SK-N-SH (cell line): ENCODE data around the gene SEL1L2. TPM values are rescaled to one million over a fixed set of nuclear protein-coding genes. Genes with fewer than 3 reads are reported as not detected.
"Not testable (repeated sequence)": the region's sequence is repeated elsewhere in the genome, so short reads cannot be mapped to it uniquely, and the experiment has no call there.

Experiments used
- CTCF ChIA-PET: fragments of 300-600, 350-600 bp; formaldehyde crosslinking; extraction: SDS; loops from one replicate; lab custom pipeline; 2021; lab: Yijun Ruan, JAX
- POLR2A ChIA-PET: fragments of 350-600 bp; sonication (Branson Sonifier 250); formaldehyde crosslinking; extraction: SDS; loops from one replicate; lab custom pipeline; 2020; ENCODE audit warnings: antibody characterized with exemption, inconsistent platforms; lab: Yijun Ruan, JAX
- DNase-seq: peaks from one replicate; pipeline ENCODE4 v3.0.0; 2012
- H2AFZ ChIP-seq: fragments of 200-600 bp; sonication (generic); 2 replicates; pipeline ENCODE4 v1.8.1; 2016; ENCODE audit warnings: antibody characterized with exemption, mild to moderate bottlenecking, low read depth
- H3F3A ChIP-seq: fragments of 200-600 bp; sonication (generic); replicated peaks from 2 replicates; pipeline ENCODE3; 2016; ENCODE audit warnings: antibody characterized with exemption, mild to moderate bottlenecking; ENCODE audit not compliant: insufficient read depth
- H3K27ac ChIP-seq, 2 experiments: fragments of 200-500 bp in 1 of 2; fragments of 200-600 bp in 1 of 2; sonication (Bioruptor generic) in 1 of 2; sonication (generic), shearing (Covaris generic) in 1 of 2; 2 replicates each; pipeline versions ENCODE4 v1.5.1 to v1.6.1; 2014 to 2016; ENCODE audit warnings: low read depth in 2 of 2, inconsistent platforms in 1 of 2, low read length in 1 of 2, mild to moderate bottlenecking in 1 of 2, mixed read lengths in 1 of 2
- H3K27me3 ChIP-seq: fragments of 200-600 bp; sonication (generic), shearing (Covaris generic); 2 replicates; pipeline ENCODE4 v1.6.1; 2016; ENCODE audit warnings: mixed run types; ENCODE audit not compliant: insufficient read depth
- H3K36me3 ChIP-seq, 2 experiments: fragments of 200-500 bp in 1 of 2; fragments of 200-600 bp in 1 of 2; sonication (Bioruptor generic) in 1 of 2; sonication (generic) in 1 of 2; replicated peaks in 1 of 2; 2 replicates each; pipeline versions ENCODE3 to v1.5.1; 2014 to 2016; ENCODE audit warnings: low read length in 1 of 2, mild to moderate bottlenecking in 1 of 2; ENCODE audit not compliant: insufficient read depth in 2 of 2, control insufficient read depth in 1 of 2
- H3K4me1 ChIP-seq, 2 experiments: fragments of 200-500 bp in 1 of 2; fragments of 200-600 bp in 1 of 2; sonication (Bioruptor generic) in 1 of 2; sonication (generic), shearing (Covaris generic) in 1 of 2; 2 replicates each; pipeline versions ENCODE4 v1.5.1 to v1.6.1; 2014 to 2016; ENCODE audit warnings: low read depth in 1 of 2, low read length in 1 of 2, mixed run types in 1 of 2; ENCODE audit not compliant: insufficient read depth in 2 of 2, control insufficient read depth in 1 of 2
- H3K4me2 ChIP-seq: fragments of 200-600 bp; sonication (generic), shearing (Covaris generic); 2 replicates; pipeline ENCODE4 v1.6.1; 2017; ENCODE audit warnings: mixed run types
- H3K4me3 ChIP-seq, 2 experiments: fragments of 200-500 bp in 1 of 2; fragments of 200-600 bp in 1 of 2; sonication (Bioruptor generic) in 1 of 2; sonication (generic), shearing (Covaris generic) in 1 of 2; 2 replicates each; pipeline versions ENCODE4 v1.5.1 to v1.8.1; 2014 to 2016; ENCODE audit warnings: low read depth in 2 of 2, inconsistent platforms in 1 of 2, low read length in 1 of 2, mild to moderate bottlenecking in 1 of 2, mixed read lengths in 1 of 2, moderate library complexity in 1 of 2
- H3K79me2 ChIP-seq: fragments of 200-600 bp; sonication (generic); 2 replicates; pipeline ENCODE4 v1.8.1; 2017; ENCODE audit warnings: mild to moderate bottlenecking; ENCODE audit not compliant: insufficient read depth
- H3K9ac ChIP-seq: fragments of 200-600 bp; sonication (generic); 2 replicates; pipeline ENCODE4 v1.6.1; 2017; ENCODE audit warnings: mixed run types
- H3K9me2 ChIP-seq: fragments of 200-600 bp; sonication (generic); 2 replicates; pipeline ENCODE4 v1.6.1; 2017; ENCODE audit warnings: mixed run types
- H3K9me3 ChIP-seq: fragments of 200-600 bp; sonication (generic); 2 replicates; pipeline ENCODE4 v1.6.1; 2017; ENCODE audit warnings: mixed run types, mild to moderate bottlenecking, moderate library complexity
- H4K20me1 ChIP-seq: fragments of 200-600 bp; sonication (generic); 2 replicates; pipeline ENCODE4 v1.6.1; 2017; ENCODE audit warnings: mild to moderate bottlenecking, mixed run types; ENCODE audit not compliant: insufficient read depth
- EZH2phosphoT487 ChIP-seq: fragments of 200-600 bp; sonication (generic); IDR thresholded peaks from 2 replicates; pipeline ENCODE4 v1.6.1; 2017; ENCODE audit warnings: low read depth, mixed run types, mild to moderate bottlenecking, antibody characterized with exemption, moderate library complexity, borderline replicate concordance
- FOSL2 ChIP-seq: IDR thresholded peaks from 2 replicates; pipeline ENCODE4 v1.4.0; 2012; ENCODE audit warnings: low read depth, mild to moderate bottlenecking, moderate library complexity, borderline replicate concordance
- GATA2 ChIP-seq: sonication (generic); formaldehyde crosslinking; IDR thresholded peaks from 2 replicates; pipeline ENCODE4 v1.5.0; 2020; ENCODE audit warnings: mild to moderate bottlenecking, missing genetic modification reagents
- JUND ChIP-seq: IDR thresholded peaks from 2 replicates; pipeline ENCODE4 v1.4.0; 2012
- MEF2A ChIP-seq: IDR thresholded peaks from 2 replicates; pipeline ENCODE4 v1.4.0; 2012; ENCODE audit warnings: low read depth, borderline replicate concordance
- NFIC ChIP-seq: IDR thresholded peaks from 2 replicates; pipeline ENCODE4 v1.4.0; 2012; ENCODE audit warnings: borderline replicate concordance
- NRF1 ChIP-seq: IDR thresholded peaks from 2 replicates; pipeline ENCODE4 v1.6.1; 2012; ENCODE audit warnings: low read depth, mild to moderate bottlenecking, low read length
- PBX3 ChIP-seq: IDR thresholded peaks from 2 replicates; pipeline ENCODE4; 2012
- POLR2AphosphoS5 ChIP-seq: IDR thresholded peaks from 2 replicates; pipeline ENCODE4 v1.6.1; 2012; ENCODE audit warnings: low read depth, low read length
- RCOR1 ChIP-seq: fragments of 150-350 bp; IDR thresholded peaks from 2 replicates; pipeline ENCODE4 v1.6.1; 2017; ENCODE audit warnings: antibody characterized with exemption, low read length
- REST ChIP-seq: IDR thresholded peaks from 2 replicates; pipeline ENCODE4 v1.6.1; 2012; ENCODE audit warnings: mild to moderate bottlenecking, low read depth, low read length, moderate library complexity
- RXRA ChIP-seq: IDR thresholded peaks from 2 replicates; pipeline ENCODE4 v1.4.0; 2012; ENCODE audit warnings: low read depth, mild to moderate bottlenecking, borderline replicate concordance
- SMC3 ChIP-seq: IDR thresholded peaks from 2 replicates; pipeline ENCODE4 v1.6.1; 2012; ENCODE audit warnings: low read depth, low read length, improper control_type of control experiment
- TCF12 ChIP-seq: IDR thresholded peaks from 2 replicates; pipeline ENCODE4 v1.4.0; 2012
- TEAD4 ChIP-seq: IDR thresholded peaks from 2 replicates; pipeline ENCODE4 v1.4.0; 2012; ENCODE audit warnings: mild to moderate bottlenecking, borderline replicate concordance; ENCODE audit not compliant: insufficient read depth
- YY1 ChIP-seq: IDR thresholded peaks from 2 replicates; pipeline ENCODE4 v1.4.0; 2012; ENCODE audit warnings: low read depth, mild to moderate bottlenecking
- ZBTB33 ChIP-seq: IDR thresholded peaks from 2 replicates; pipeline ENCODE4 v1.4.0; 2012; ENCODE audit warnings: low read depth, borderline replicate concordance
- WGBS: methylation state at CpG from one replicate; pipeline ENCODE4 v1.1.6; 2017; ENCODE audit warnings: low lambda C conversion rate; 5-methylcytosine and 5-hydroxymethylcytosine counted together
- polyA plus RNA-seq, 3 experiments: library from polyadenylated mRNA; depleted of rRNA; stranded (reverse); fragments of >200 nt; gene quantifications; 2 replicates each; pipeline ENCODE4 v1.2.3, GENCODE V29; 2012

The SEL1L2 gene
- polyA plus RNA-seq, 1 of the 3 experiments (the other 2 are of a cell fraction): not detected

GRCh38 chr20:13995086-13995665, 4.8 kb upstream of the SEL1L2 start, which contains the start of gene MACROD2 (continued):
- TF ChIP-seq YY1 (no peak), MEF2A (no peak), FOSL2 (no peak), RCOR1 (0 out of 2 replicates have a peak, but pooled peaks have one; percentile 11), JUND (no peak), NRF1 (peak; percentile 96), ZBTB33 (no peak), PBX3 (peak; percentile 100), EZH2phosphoT487 (no peak), POLR2AphosphoS5 (no peak), NFIC (no peak), TEAD4 (no peak), RXRA (no peak), TCF12 (no peak), GATA2 (CRISPR knock-in tag) (no peak), SMC3 (no peak), REST (no peak)

GRCh38 chr20:13991955-13992354, 1.5 kb upstream of the SEL1L2 start:
- H3F3A ChIP-seq, DNase-seq, H3K9ac ChIP-seq, H3K79me2 ChIP-seq, H3K27ac ChIP-seq, H3K36me3 ChIP-seq, POLR2A ChIA-PET, H4K20me1 ChIP-seq, H3K4me2 ChIP-seq, H3K9me2 ChIP-seq, H3K27me3 ChIP-seq, H2AFZ ChIP-seq, H3K9me3 ChIP-seq, H3K4me1 ChIP-seq, H3K4me3 ChIP-seq: not testable (repeated sequence)
- CTCF ChIA-PET: interaction anchor here (1.3 kb wide), 1 partner anchor 13 kb away, joined by 3 read pairs; no protein-coding TSS in a partner anchor
- 69% methylated on average over 4 of the region's 5 CpGs for WGBS
